HEK293T (cell line): Measurements from ENCODE around the gene LCE2C.

ENCODE experiments used
- ARNT ChIP-seq: fragments of 450-650 bp; IDR thresholded peaks from 2 replicates; pipeline ENCODE4 v1.6.1; 2017; ENCODE audit warnings: mild to moderate bottlenecking
- BHLHE40 ChIP-seq: fragments of 450-650 bp; IDR thresholded peaks from 2 replicates; pipeline ENCODE4 v1.6.1; 2016; ENCODE audit warnings: mild to moderate bottlenecking, moderate library complexity, borderline replicate concordance
- CTBP1 ChIP-seq: fragments of 450-650 bp; IDR thresholded peaks from 2 replicates; pipeline ENCODE4 v1.6.1; 2016; ENCODE audit warnings: borderline replicate concordance
- ELF4 ChIP-seq: fragments of 450-650 bp; IDR thresholded peaks from 2 replicates; pipeline ENCODE4 v1.6.1; 2017; ENCODE audit warnings: antibody characterized with exemption
- FOXA1 ChIP-seq: fragments of 450-650 bp; IDR thresholded peaks from 2 replicates; pipeline ENCODE4 v1.6.1; 2016; ENCODE audit warnings: mild to moderate bottlenecking
- FOXM1 ChIP-seq: fragments of 450-650 bp; IDR thresholded peaks from 2 replicates; pipeline ENCODE4 v1.6.1; 2017; ENCODE audit warnings: mild to moderate bottlenecking, borderline replicate concordance
- LEF1 ChIP-seq: fragments of 450-650 bp; IDR thresholded peaks from 2 replicates; pipeline ENCODE4 v1.6.1; 2017; ENCODE audit warnings: mild to moderate bottlenecking, borderline replicate concordance
- SP1 ChIP-seq: fragments of 450-650 bp; IDR thresholded peaks from 2 replicates; pipeline ENCODE4 v1.6.1; 2017
- SUZ12 ChIP-seq: fragments of 450-650 bp; IDR thresholded peaks from 2 replicates; pipeline ENCODE4 v1.6.1; 2016; ENCODE audit warnings: mild to moderate bottlenecking
- TARDBP ChIP-seq: fragments of 450-650 bp; IDR thresholded peaks from 2 replicates; pipeline ENCODE4 v1.6.1; 2016
- ZNF384 ChIP-seq: fragments of 450-650 bp; IDR thresholded peaks from 2 replicates; pipeline ENCODE4 v1.6.1; 2016

- no peak for TF ChIP-seq SP1
- TF ChIP-seq TARDBP, result no peak
- no peak for TF ChIP-seq CTBP1
- no peak for TF ChIP-seq ARNT
- no peak for TF ChIP-seq ZNF384
- TF ChIP-seq BHLHE40, result no peak
- TF ChIP-seq ELF4, result no peak
- no peak for TF ChIP-seq LEF1
- TF ChIP-seq FOXA1, result no peak
- no peak for TF ChIP-seq SUZ12
- TF ChIP-seq FOXM1, result no peak
Measured at GRCh38 chr1:152640351-152640750, 34.7 kb upstream of the LCE2C start.
